Duodenal mucosa (tissue), 2 donors: ENCODE data around the gene SCP2D1.

Experiments used
- H3K27ac ChIP-seq: one replicate; pipeline ENCODE4 v1.7.0; 2013; ENCODE audit warnings: low read depth, low read length
- H3K27me3 ChIP-seq, 2 donors: one replicate each; pipeline ENCODE4 v1.7.0; 2013; ENCODE audit warnings: low read length in 2 of 2, control low read depth in 1 of 2; ENCODE audit not compliant: insufficient read depth in 2 of 2, control insufficient read depth in 1 of 2
- H3K36me3 ChIP-seq, 2 donors: one replicate each; pipeline ENCODE4 v1.7.0; 2013; ENCODE audit warnings: low read length in 2 of 2, control low read depth in 1 of 2; ENCODE audit not compliant: insufficient read depth in 2 of 2, control insufficient read depth in 1 of 2
- H3K4me1 ChIP-seq, 2 donors: one replicate each; pipeline ENCODE4 v1.7.0; 2013; ENCODE audit warnings: low read length in 2 of 2, control low read depth in 1 of 2; ENCODE audit not compliant: insufficient read depth in 2 of 2, control insufficient read depth in 1 of 2
- H3K4me3 ChIP-seq, 2 donors: one replicate each; pipeline ENCODE4 v1.7.0; 2013; ENCODE audit warnings: low read length in 2 of 2, low read depth in 1 of 2
- H3K9ac ChIP-seq, 2 donors: one replicate each; pipeline ENCODE4 v1.7.0; 2013; ENCODE audit warnings: low read length in 2 of 2, low read depth in 1 of 2
- H3K9me3 ChIP-seq, 2 donors: one replicate each; pipeline ENCODE4 v1.7.0; 2013; ENCODE audit warnings: low read length in 2 of 2, control low read depth in 1 of 2; ENCODE audit not compliant: control insufficient read depth in 1 of 2

SCP2D1 gene

DNA sequence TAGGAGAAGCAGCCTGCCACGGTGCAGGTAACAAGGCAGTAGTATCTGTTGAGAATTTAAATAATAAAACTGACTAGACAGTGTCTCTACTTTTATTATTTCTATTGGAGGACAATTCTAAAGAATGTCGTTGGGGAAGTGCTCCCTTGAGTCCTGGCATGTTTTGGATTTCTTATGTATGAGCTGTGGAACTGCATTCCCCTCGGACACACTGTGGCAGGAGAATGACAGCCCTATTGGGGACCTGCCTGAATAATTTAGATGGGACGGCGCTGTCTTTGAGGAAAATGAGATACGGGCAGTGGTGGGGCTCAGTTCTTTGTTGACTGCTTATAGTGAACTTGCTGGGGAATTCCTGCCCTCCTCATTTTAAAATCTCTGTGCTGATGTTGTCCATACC, 2.4 kb upstream of the SCP2D1 start:
- no peak overlapping the region for H3K27ac ChIP-seq

GRCh38 chr20:18811904-18812303, 1.7 kb upstream of the SCP2D1 start:
- H3K9ac ChIP-seq = no peak overlapping the region
- no peaks in the 10 kb centered on the region for H3K4me1 ChIP-seq

More for the DNA sequence above, 2.4 kb upstream of the SCP2D1 start:
- Histone ChIP-seq H3K36me3 (no peaks in the 10 kb centered on the region), H3K9me3 (no peaks in the 10 kb centered on the region), H3K27me3 (no peaks in the 10 kb centered on the region), H3K9ac (no peak overlapping the region), H3K4me1 (no peaks in the 10 kb centered on the region), H3K4me3 (no peak overlapping the region)

GRCh38 chr20:18815194-18815942, 1.8 kb downstream of the SCP2D1 start:
- Histone ChIP-seq H3K9me3 (no peaks in the 10 kb centered on the region), H3K27ac (no peak overlapping the region), H3K9ac (no peak overlapping the region), H3K4me3 (no peak overlapping the region), H3K4me1 (no peaks in the 10 kb centered on the region), H3K27me3 (no peaks in the 10 kb centered on the region), H3K36me3 (no peaks in the 10 kb centered on the region)

More at GRCh38 chr20:18811904-18812303, 1.7 kb upstream of the SCP2D1 start:
- Histone ChIP-seq H3K36me3 (no peaks in the 10 kb centered on the region), H3K9me3 (no peaks in the 10 kb centered on the region), H3K27me3 (no peaks in the 10 kb centered on the region), H3K27ac (no peak overlapping the region), H3K4me3 (no peak overlapping the region)

GRCh38 chr20:18822832-18823231, 9.2 kb downstream of the SCP2D1 start:
- H3K36me3 ChIP-seq = no peaks in the 10 kb centered on the region
- H3K4me1 ChIP-seq = no peaks in the 10 kb centered on the region
- H3K4me3 ChIP-seq = no peak overlapping the region
- no peak overlapping the region for H3K9ac ChIP-seq
- no peaks in the 10 kb centered on the region for H3K9me3 ChIP-seq
- no peaks in the 10 kb centered on the region for H3K27me3 ChIP-seq
- no peak overlapping the region for H3K27ac ChIP-seq

DNA sequence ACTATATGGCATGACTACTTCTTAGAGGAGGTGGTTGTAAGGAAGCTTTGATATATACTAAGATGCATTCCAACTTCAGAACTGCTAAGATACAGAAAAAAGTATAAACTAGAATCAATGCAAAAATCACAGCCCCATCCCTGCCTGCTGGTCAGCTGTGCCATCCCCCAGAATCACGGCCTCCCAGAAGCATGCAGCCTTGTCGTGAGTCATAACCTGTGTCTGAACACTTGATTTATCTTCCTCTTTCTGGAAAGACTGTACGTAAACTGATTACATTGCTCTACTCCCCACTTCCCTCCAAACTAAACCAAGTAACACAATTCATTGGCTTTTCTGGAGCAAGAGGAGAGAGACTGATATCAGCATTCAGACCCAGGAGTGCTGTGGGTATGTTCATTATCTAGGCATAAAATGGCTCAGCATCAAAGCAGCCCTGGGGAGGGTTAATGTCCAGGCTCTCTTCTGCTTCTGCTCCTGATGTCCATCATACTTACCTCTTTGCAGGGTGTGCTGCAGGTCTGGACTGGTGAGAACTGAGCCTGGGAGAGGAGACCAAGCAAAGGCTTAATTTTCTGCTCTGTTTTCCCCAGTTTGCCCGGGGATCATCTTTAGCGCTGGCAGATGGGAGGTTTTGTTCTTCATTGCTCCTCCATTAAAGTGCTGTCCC, 18.4 kb downstream of the SCP2D1 start:
- Histone ChIP-seq H3K27me3 (no peaks in the 10 kb centered on the region), H3K9ac (no peak overlapping the region), H3K4me3 (no peak overlapping the region), H3K4me1 (no peaks in the 10 kb centered on the region), H3K9me3 (no peaks in the 10 kb centered on the region), H3K27ac (no peak overlapping the region), H3K36me3 (no peaks in the 10 kb centered on the region)

GRCh38 chr20:18832546-18833200, 19.1 kb downstream of the SCP2D1 start:
- no peak overlapping the region for H3K4me3 ChIP-seq
- H3K4me1 ChIP-seq = no peaks in the 10 kb centered on the region
- no peak overlapping the region for H3K27ac ChIP-seq

DNA sequence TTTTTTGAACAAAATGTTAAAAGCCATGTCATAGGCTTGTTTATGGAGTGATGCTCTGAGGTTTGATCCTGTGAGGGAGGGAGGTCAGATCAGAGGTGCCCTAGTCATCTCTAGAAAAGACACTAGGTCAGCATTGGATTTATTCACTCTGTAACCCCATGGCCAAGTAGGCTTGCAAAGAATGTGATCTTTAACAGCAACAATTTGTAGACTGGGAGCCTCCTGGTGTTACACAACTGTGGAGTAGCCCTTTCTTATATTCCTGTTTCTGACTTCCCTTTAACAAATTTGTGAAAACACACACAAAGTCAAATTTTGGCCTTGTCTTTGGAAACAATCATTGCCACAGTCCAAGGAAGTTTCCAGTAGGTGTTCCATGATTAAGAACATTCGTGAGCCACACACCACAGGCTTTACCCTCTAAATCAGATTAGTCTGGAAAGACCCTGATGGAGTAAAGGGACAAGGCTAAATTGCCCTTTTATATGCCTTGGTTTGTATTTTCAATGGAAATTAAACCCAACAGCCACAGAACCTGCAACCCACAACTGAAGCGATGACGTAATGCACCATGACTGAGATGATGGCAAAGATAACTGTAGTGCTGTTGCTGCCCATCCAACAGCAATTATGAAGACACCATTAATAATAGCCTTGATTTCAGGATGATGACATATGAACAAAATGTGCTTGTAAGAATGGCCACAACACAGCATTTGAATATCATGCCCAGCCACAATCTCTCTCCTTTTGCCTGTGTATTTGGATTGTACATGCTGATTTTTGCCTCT, 22.1 kb downstream of the SCP2D1 start:
- Histone ChIP-seq H3K9ac (no peak overlapping the region), H3K9me3 (no peaks in the 10 kb centered on the region), H3K36me3 (no peaks in the 10 kb centered on the region), H3K27ac (no peak overlapping the region), H3K4me3 (no peak overlapping the region), H3K4me1 (no peaks in the 10 kb centered on the region), H3K27me3 (no peaks in the 10 kb centered on the region)

More at GRCh38 chr20:18832546-18833200, 19.1 kb downstream of the SCP2D1 start:
- Histone ChIP-seq H3K27me3 (no peaks in the 10 kb centered on the region), H3K36me3 (no peaks in the 10 kb centered on the region), H3K9me3 (no peaks in the 10 kb centered on the region), H3K9ac (no peak overlapping the region)

GRCh38 chr20:18837718-18838117, 24.1 kb downstream of the SCP2D1 start:
- no peak overlapping the region for H3K27ac ChIP-seq
- H3K9me3 ChIP-seq = no peaks in the 10 kb centered on the region
- no peaks in the 10 kb centered on the region for H3K4me1 ChIP-seq
- H3K36me3 ChIP-seq = no peaks in the 10 kb centered on the region
- no peaks in the 10 kb centered on the region for H3K27me3 ChIP-seq
- H3K9ac ChIP-seq = no peak overlapping the region
- H3K4me3 ChIP-seq = no peak overlapping the region

GRCh38 chr20:18839507-18840247, 26.1 kb downstream of the SCP2D1 start:
- Histone ChIP-seq H3K4me1 (no peaks in the 10 kb centered on the region), H3K27me3 (no peaks in the 10 kb centered on the region)

More at GRCh38 chr20:18839507-18840247, 26.1 kb downstream of the SCP2D1 start:
- Histone ChIP-seq H3K9ac (no peak overlapping the region), H3K27ac (no peak overlapping the region), H3K4me3 (no peak overlapping the region), H3K9me3 (no peaks in the 10 kb centered on the region), H3K36me3 (no peaks in the 10 kb centered on the region)
